HepG2 (cell line): ENCODE measurements around the gene HHLA2. TPM values are rescaled to one million over a fixed set of nuclear protein-coding genes. Genes with fewer than 3 reads are reported as not detected.

Experiments
- ATAC-seq: fragments of 200-7000 bp; cut with Tn5 transposase; 3 replicates; pipeline ENCODE4 v1.9.1; 2020; ENCODE audit warnings: mild to moderate bottlenecking, moderate library complexity
- Bru-seq: library from RNA; stranded (reverse); fragments of 400-500 nt; gene quantifications from one replicate; lab custom pipeline; 2021; lab: Mats Ljungman, UMichigan
- BruChase-seq, 2 experiments: library from RNA; stranded (reverse); fragments of 400-500 nt; gene quantifications; one replicate each; lab custom pipeline; 2021; lab: Mats Ljungman, UMichigan
- BruUV-seq: library from RNA; stranded (reverse); fragments of 400-500 nt; replicated peaks from 2 replicates; lab custom pipeline; 2021; lab: Mats Ljungman, UMichigan
- CTCF ChIA-PET: fragments of 300-600 bp; formaldehyde crosslinking; extraction: SDS; loops from one replicate; lab custom pipeline; 2021; ENCODE audit warnings: low total read pairs, inconsistent platforms, low intra/inter-chr PET ratio; lab: Yijun Ruan, JAX
- POLR2A ChIA-PET: fragments of 350-600 bp; sonication (Branson Sonifier 250); formaldehyde crosslinking; loops from one replicate; lab custom pipeline; 2020; ENCODE audit warnings: antibody characterized with exemption, inconsistent platforms; lab: Yijun Ruan, JAX
- DNase-seq: peaks from one replicate; pipeline ENCODE4 v3.0.0-alpha.2; 2015; ENCODE audit warnings: low spot score
- FAIRE-seq: peaks from 3 replicates; lab custom pipeline; 2011; peaks lifted over from hg19 to GRCh38; lab: Jason Lieb, UNC
- H2AFZ ChIP-seq: one replicate; pipeline ENCODE4 v1.6.1; 2011; ENCODE audit warnings: low read length, inconsistent platforms
- H3K27ac ChIP-seq: fragments of 300-600 bp; 3 replicates; pipeline ENCODE4 v1.8.0; 2011; ENCODE audit warnings: mixed run types, mild to moderate bottlenecking, mixed read lengths, low read length, inconsistent platforms; ENCODE audit not compliant: insufficient read depth; ENCODE audit errors: extremely low read length
- H3K27me3 ChIP-seq, 2 experiments: fragments of 200-600 bp in 1 of 2; 2 replicates in 1 of 2; 3 replicates in 1 of 2; pipeline versions ENCODE4 v1.6.0 to v1.8.0; 2011; ENCODE audit warnings: low read length in 2 of 2, mild to moderate bottlenecking in 2 of 2, moderate library complexity in 2 of 2, inconsistent platforms in 1 of 2; ENCODE audit not compliant: insufficient read depth in 2 of 2, control insufficient read depth in 1 of 2
- H3K36me3 ChIP-seq, 2 experiments: fragments of 200-600 bp in 1 of 2; replicated peaks in 1 of 2; 2 replicates in 1 of 2; 3 replicates in 1 of 2; pipeline versions ENCODE4 v1.5.1 to v1.8.0; 2011; ENCODE audit warnings: low read length in 2 of 2, inconsistent platforms in 1 of 2; ENCODE audit not compliant: insufficient read depth in 2 of 2, control insufficient read depth in 1 of 2
- H3K4me1 ChIP-seq: 2 replicates; pipeline ENCODE4 v1.5.1; 2012; ENCODE audit warnings: low read length, inconsistent platforms; ENCODE audit not compliant: insufficient read depth
- H3K4me2 ChIP-seq: 2 replicates; pipeline ENCODE4 v1.6.0; 2011; ENCODE audit warnings: low read depth, low read length, inconsistent platforms
- H3K4me3 ChIP-seq, 3 experiments: fragments of 200-600 bp in 1 of 3; sonication (generic), shearing (Covaris generic) in 1 of 3; replicated peaks in 1 of 3; 2 replicates each; pipeline ENCODE4 v1.5.1; 2011 to 2016; ENCODE audit warnings: low read length in 3 of 3, inconsistent platforms in 2 of 3, low read depth in 2 of 3, mild to moderate bottlenecking in 2 of 3, control low read depth in 1 of 3, mixed read lengths in 1 of 3; ENCODE audit not compliant: insufficient read depth in 1 of 3
- H3K79me2 ChIP-seq: one replicate; pipeline ENCODE4 v1.6.1; 2011; ENCODE audit warnings: low read length, inconsistent platforms; ENCODE audit not compliant: insufficient read depth
- H3K9ac ChIP-seq: 2 replicates; pipeline ENCODE4 v1.6.0; 2011; ENCODE audit warnings: mild to moderate bottlenecking, low read depth, low read length, inconsistent platforms; ENCODE audit not compliant: insufficient read depth
- H3K9me3 ChIP-seq: 2 replicates; pipeline ENCODE4 v1.5.1; 2012; ENCODE audit warnings: mild to moderate bottlenecking, low read length
- H4K20me1 ChIP-seq: 2 replicates; pipeline ENCODE4 v1.6.0; 2011; ENCODE audit warnings: inconsistent platforms, mild to moderate bottlenecking, low read length, moderate library complexity; ENCODE audit not compliant: insufficient read depth
- ARNT ChIP-seq: fragments of 450-650 bp; IDR thresholded peaks from 2 replicates; pipeline ENCODE4 v1.6.1; 2017
- ATM ChIP-seq: fragments of 450-650 bp; IDR thresholded peaks from 2 replicates; pipeline ENCODE4 v1.7.1; 2017; ENCODE audit warnings: mild to moderate bottlenecking, borderline replicate concordance
- CENPX ChIP-seq: sonication (generic); formaldehyde crosslinking; IDR thresholded peaks from 2 replicates; pipeline ENCODE4 v1.9.0; 2021; ENCODE audit warnings: mild to moderate bottlenecking, missing genetic modification reagents, moderate library complexity
- IRX3 ChIP-seq: sonication (generic); formaldehyde crosslinking; IDR thresholded peaks from 2 replicates; pipeline ENCODE4 v1.8.1; 2023; ENCODE audit warnings: mild to moderate bottlenecking, low read depth, missing genetic modification reagents, borderline replicate concordance
- JDP2 ChIP-seq: sonication (generic); formaldehyde crosslinking; IDR thresholded peaks from 2 replicates; pipeline ENCODE4 v1.8.1; 2022; ENCODE audit warnings: missing genetic modification reagents, borderline replicate concordance
- ZFY ChIP-seq: sonication (generic); formaldehyde crosslinking; IDR thresholded peaks from 2 replicates; pipeline ENCODE4 v1.4.0; 2020; ENCODE audit warnings: missing genetic modification reagents
- ZKSCAN5 ChIP-seq: sonication (generic); formaldehyde crosslinking; IDR thresholded peaks from 2 replicates; pipeline ENCODE4 v1.5.1; 2020; ENCODE audit warnings: mild to moderate bottlenecking, missing genetic modification reagents
- ZNF10 ChIP-seq: sonication (generic); formaldehyde crosslinking; IDR thresholded peaks from 2 replicates; pipeline ENCODE4 v1.4.0; 2020; ENCODE audit warnings: mild to moderate bottlenecking, low read depth, missing genetic modification reagents, borderline replicate concordance
- ZNF570 ChIP-seq: sonication (generic); formaldehyde crosslinking; IDR thresholded peaks from 2 replicates; pipeline ENCODE4 v1.4.0; 2020; ENCODE audit warnings: mild to moderate bottlenecking, missing genetic modification reagents, borderline replicate concordance
- WGBS: methylation state at CpG from one replicate; pipeline ENCODE4 v1.1.6; 2017; ENCODE audit warnings: low lambda C conversion rate; 5-methylcytosine and 5-hydroxymethylcytosine counted together
- in situ Hi-C: cut with HindIII; loops from 2 replicates; pipeline ENCODE4 v1.10.0; 2017; ENCODE audit warnings: low pct_unique_long_range_greater_than_20kb; ENCODE audit not compliant: extremely low pct_ligation_motif_present
- intact Hi-C: fragments of 100-400 bp; cut with micrococcal nuclease; formaldehyde crosslinking; loops from one replicate; pipeline ENCODE4 v1.10.0; 2022; ENCODE audit not compliant: unreplicated experiment
- long read RNA-seq, 2 experiments: library from RNA in 1 of 2; library from polyadenylated mRNA in 1 of 2; stranded (forward) in 1 of 2; unstranded in 1 of 2; transcript quantifications; one replicate each; pipeline ENCODE4 v2.0.0, GENCODE V29; 2019 to 2022
- polyA minus RNA-seq, 3 experiments: library from RNA; depleted of rRNA, polyadenylated mRNA; stranded (reverse); fragments of >200 nt; gene quantifications; 2 replicates each; pipeline ENCODE4 v1.2.3, GENCODE V29; 2011; ENCODE audit warnings: low replicate concordance in 1 of 3
- polyA plus RNA-seq, 8 experiments: library from polyadenylated mRNA; depleted of rRNA in 3 of 8; stranded (reverse) in 7 of 8; unstranded in 1 of 8; fragments of >200 nt; fragmentation: Illumina TruSeq in 4 of 8; extraction: Trizol in 4 of 8; gene quantifications; 2 replicates each; pipeline versions ENCODE4 v1.2.1 to v1.2.3, GENCODE V29; 2011 to 2016; ENCODE audit warnings: low read depth in 4 of 8, missing spikeins in 1 of 8, mixed read lengths in 1 of 8; ENCODE audit not compliant: insufficient read depth in 1 of 8
- total RNA-seq, 5 experiments: library from RNA; depleted of rRNA; stranded (reverse); fragments of >200 nt; fragmentation: Illumina TruSeq; extraction: Trizol; gene quantifications; 2 replicates each; pipeline ENCODE4 v1.2.3, GENCODE V29; 2016; ENCODE audit warnings: low read depth in 1 of 5
- TF ChIP-seq, protein P1 (sequence below): sonication (generic); formaldehyde crosslinking; IDR thresholded peaks from 2 replicates; pipeline ENCODE4 v1.4.0; 2020; ENCODE audit warnings: missing genetic modification reagents, borderline replicate concordance
- TF ChIP-seq, protein P2 (sequence below): sonication (generic); formaldehyde crosslinking; IDR thresholded peaks from 2 replicates; pipeline ENCODE4 v1.4.0; 2020; ENCODE audit warnings: mild to moderate bottlenecking, missing genetic modification reagents

Gene HHLA2
- total RNA-seq (2016; rRNA removed; fragmentation: Illumina TruSeq; extraction: Trizol) (not detected in 2 replicates), polyA plus RNA-seq (2011; rRNA removed) (not detected in 2 replicates), polyA minus RNA-seq (2011; rRNA and poly(A)+ RNA removed; ENCODE audit: low replicate concordance) (not detected in 2 replicates), Bru-seq, nascent RNA (not detected), BruChase-seq, experiment 1, labeled RNA remaining after a 6-hour chase (not detected), BruChase-seq, experiment 2, labeled RNA remaining after a 2-hour chase (not detected)
- not detected in 2 replicates for total RNA-seq (2016; cell fraction: cytosol; rRNA removed; fragmentation: Illumina TruSeq; extraction: Trizol; ENCODE audit: low read depth)
- total RNA-seq (2016; cell fraction: insoluble cytoplasmic fraction; rRNA removed; fragmentation: Illumina TruSeq; extraction: Trizol) = not detected in 2 replicates
- not detected in 2 replicates for total RNA-seq (2016; cell fraction: membrane; rRNA removed; fragmentation: Illumina TruSeq; extraction: Trizol)
- total RNA-seq (2016; cell fraction: nucleus; rRNA removed; fragmentation: Illumina TruSeq; extraction: Trizol) = not detected in 2 replicates
- not detected in 2 replicates for polyA plus RNA-seq (2011; cell fraction: cytosol; rRNA removed)
- polyA plus RNA-seq (2011; cell fraction: nucleus; rRNA removed) = not detected in 2 replicates
- not detected in 2 replicates for polyA plus RNA-seq (2012)
- not detected in 2 replicates for polyA plus RNA-seq (2016; cell fraction: cytosol; fragmentation: Illumina TruSeq; extraction: Trizol; ENCODE audit: low read depth)
- not detected in 2 replicates for polyA plus RNA-seq (2016; cell fraction: insoluble cytoplasmic fraction; fragmentation: Illumina TruSeq; extraction: Trizol; ENCODE audit: low read depth)
- not detected in 2 replicates for polyA plus RNA-seq (2016; cell fraction: membrane; fragmentation: Illumina TruSeq; extraction: Trizol; ENCODE audit: low read depth)
- polyA plus RNA-seq (2016; cell fraction: nucleus; fragmentation: Illumina TruSeq; extraction: Trizol; ENCODE audit: insufficient read depth, low read depth) = not detected in 2 replicates
- not detected in 2 replicates for polyA minus RNA-seq (2011; cell fraction: cytosol; rRNA and poly(A)+ RNA removed)
- polyA minus RNA-seq (2011; cell fraction: nucleus; rRNA and poly(A)+ RNA removed) = not detected in 2 replicates
- long read RNA-seq, experiment 1 = 0 reads
- long read RNA-seq, experiment 2 = 0 reads

GRCh38 chr3:108296239-108296638 lies at the start of gene HHLA2:
TSS of gene HHLA2 (plus strand) at chr3:108296548. CDS start at chr3:108351814, 55,266 bp downstream.
- FAIRE-seq (no peak), DNase-seq (no peak), ATAC-seq (no peak)
- Histone ChIP-seq H2AFZ (no peak within 1 kb of the TSS), H3K9me3 (no peaks in the 10 kb centered on the region), H3K36me3 (no peaks in the 10 kb centered on the region), H3K4me3 (no peak within 1 kb of the TSS), H4K20me1 (no peaks in the 10 kb centered on the region), H3K27ac (no peak within 1 kb of the TSS), H3K4me2 (no peak within 1 kb of the TSS), H3K9ac (no peak within 1 kb of the TSS), H3K27me3 (no peaks in the 10 kb centered on the region), H3K79me2 (no peaks in the 10 kb centered on the region), H3K4me1 (no peaks in the 10 kb centered on the region)
- no TSS peak for BruUV-seq
- CTCF ChIA-PET = no interaction called here
- intact Hi-C loops = no loop called here
- 19% methylated on average over 2 of the region's 2 CpGs for WGBS
- POLR2A ChIA-PET = no interaction called here
- in situ Hi-C loops = no loop called here
- TF ChIP-seq CENPX = no peak
- no peak for TF ChIP-seq ZNF570 (CRISPR knock-in tag)
- no peak for TF ChIP-seq JDP2
- TF ChIP-seq ZFY (CRISPR knock-in tag) = no peak
- TF ChIP-seq ZNF10 = no peak
- TF ChIP-seq IRX3 (CRISPR knock-in tag) = no peak
- no peak for TF ChIP-seq ATM
- TF ChIP-seq, protein P1, sequence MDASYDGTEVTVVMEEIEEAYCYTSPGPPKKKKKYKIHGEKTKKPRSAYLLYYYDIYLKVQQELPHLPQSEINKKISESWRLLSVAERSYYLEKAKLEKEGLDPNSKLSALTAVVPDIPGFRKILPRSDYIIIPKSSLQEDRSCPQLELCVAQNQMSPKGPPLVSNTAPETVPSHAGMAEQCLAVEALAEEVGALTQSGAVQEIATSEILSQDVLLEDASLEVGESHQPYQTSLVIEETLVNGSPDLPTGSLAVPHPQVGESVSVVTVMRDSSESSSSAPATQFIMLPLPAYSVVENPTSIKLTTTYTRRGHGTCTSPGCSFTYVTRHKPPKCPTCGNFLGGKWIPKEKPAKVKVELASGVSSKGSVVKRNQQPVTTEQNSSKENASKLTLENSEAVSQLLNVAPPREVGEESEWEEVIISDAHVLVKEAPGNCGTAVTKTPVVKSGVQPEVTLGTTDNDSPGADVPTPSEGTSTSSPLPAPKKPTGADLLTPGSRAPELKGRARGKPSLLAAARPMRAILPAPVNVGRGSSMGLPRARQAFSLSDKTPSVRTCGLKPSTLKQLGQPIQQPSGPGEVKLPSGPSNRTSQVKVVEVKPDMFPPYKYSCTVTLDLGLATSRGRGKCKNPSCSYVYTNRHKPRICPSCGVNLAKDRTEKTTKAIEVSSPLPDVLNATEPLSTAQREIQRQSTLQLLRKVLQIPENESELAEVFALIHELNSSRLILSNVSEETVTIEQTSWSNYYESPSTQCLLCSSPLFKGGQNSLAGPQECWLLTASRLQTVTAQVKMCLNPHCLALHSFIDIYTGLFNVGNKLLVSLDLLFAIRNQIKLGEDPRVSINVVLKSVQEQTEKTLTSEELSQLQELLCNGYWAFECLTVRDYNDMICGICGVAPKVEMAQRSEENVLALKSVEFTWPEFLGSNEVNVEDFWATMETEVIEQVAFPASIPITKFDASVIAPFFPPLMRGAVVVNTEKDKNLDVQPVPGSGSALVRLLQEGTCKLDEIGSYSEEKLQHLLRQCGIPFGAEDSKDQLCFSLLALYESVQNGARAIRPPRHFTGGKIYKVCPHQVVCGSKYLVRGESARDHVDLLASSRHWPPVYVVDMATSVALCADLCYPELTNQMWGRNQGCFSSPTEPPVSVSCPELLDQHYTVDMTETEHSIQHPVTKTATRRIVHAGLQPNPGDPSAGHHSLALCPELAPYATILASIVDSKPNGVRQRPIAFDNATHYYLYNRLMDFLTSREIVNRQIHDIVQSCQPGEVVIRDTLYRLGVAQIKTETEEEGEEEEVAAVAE (CRISPR knock-in tag) = no peak
- TF ChIP-seq, protein P2, sequence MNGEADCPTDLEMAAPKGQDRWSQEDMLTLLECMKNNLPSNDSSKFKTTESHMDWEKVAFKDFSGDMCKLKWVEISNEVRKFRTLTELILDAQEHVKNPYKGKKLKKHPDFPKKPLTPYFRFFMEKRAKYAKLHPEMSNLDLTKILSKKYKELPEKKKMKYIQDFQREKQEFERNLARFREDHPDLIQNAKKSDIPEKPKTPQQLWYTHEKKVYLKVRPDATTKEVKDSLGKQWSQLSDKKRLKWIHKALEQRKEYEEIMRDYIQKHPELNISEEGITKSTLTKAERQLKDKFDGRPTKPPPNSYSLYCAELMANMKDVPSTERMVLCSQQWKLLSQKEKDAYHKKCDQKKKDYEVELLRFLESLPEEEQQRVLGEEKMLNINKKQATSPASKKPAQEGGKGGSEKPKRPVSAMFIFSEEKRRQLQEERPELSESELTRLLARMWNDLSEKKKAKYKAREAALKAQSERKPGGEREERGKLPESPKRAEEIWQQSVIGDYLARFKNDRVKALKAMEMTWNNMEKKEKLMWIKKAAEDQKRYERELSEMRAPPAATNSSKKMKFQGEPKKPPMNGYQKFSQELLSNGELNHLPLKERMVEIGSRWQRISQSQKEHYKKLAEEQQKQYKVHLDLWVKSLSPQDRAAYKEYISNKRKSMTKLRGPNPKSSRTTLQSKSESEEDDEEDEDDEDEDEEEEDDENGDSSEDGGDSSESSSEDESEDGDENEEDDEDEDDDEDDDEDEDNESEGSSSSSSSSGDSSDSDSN (CRISPR knock-in tag) = no peak
- no peak for TF ChIP-seq ARNT
- no peak for TF ChIP-seq ZKSCAN5 (CRISPR knock-in tag)
